HG03460 (cell line): Measurements from ENCODE around the gene CYP2A6.

ENCODE experiments used
- ATAC-seq: cut with Tn5 transposase; IDR thresholded peaks from one replicate; pipeline ENCODE4 v1.9.1; 2021; ENCODE audit not compliant: unreplicated experiment

The CYP2A6 gene

GRCh38 chr19:40803170-40803856 is 46.9 kb downstream of the CYP2A6 start:
- no peak for ATAC-seq

GRCh38 chr19:40802300-40803169 is 47.7 kb downstream of the CYP2A6 start:
- ATAC-seq, result no peak

GRCh38 chr19:40801426-40802299 is 48.6 kb downstream of the CYP2A6 start:
- ATAC-seq, result no peak

GRCh38 chr19:40800997-40801377 is 49.3 kb downstream of the CYP2A6 start:
- ATAC-seq, result no peak

- no peak for ATAC-seq
Observed at GRCh38 chr19:40800339-40800996, 49.8 kb downstream of the CYP2A6 start.

- no peak for ATAC-seq
Observed at GRCh38 chr19:40799558-40800338, 50.5 kb downstream of the CYP2A6 start.

GRCh38 chr19:40798683-40799557 is 51.3 kb downstream of the CYP2A6 start, which contains the start of gene EGLN2:
Gene EGLN2, plus strand, starts transcription at chr19:40799191. Its CDS starts 1,382 bp downstream, at chr19:40800573.
- peak; percentile 69 for ATAC-seq

- ATAC-seq, result no peak
Observed at GRCh38 chr19:40797963-40798682, 52.1 kb downstream of the CYP2A6 start.

GRCh38 chr19:40797166-40797962 is 52.9 kb downstream of the CYP2A6 start:
- ATAC-seq, result no peak
